B cell (primary cell): ENCODE results near the gene PLD1. TPM values are rescaled to one million over a fixed set of nuclear protein-coding genes. Genes with fewer than 3 reads are reported as not detected.

Experiments used
- ATAC-seq: fragments of 200-7000 bp; cut with Tn5 transposase; one replicate; pipeline ENCODE4 v1.10.0; 2021; ENCODE audit warnings: low read depth, mild to moderate bottlenecking, moderate number of reproducible peaks, moderate library complexity
- CTCF ChIA-PET: fragments of 350-600 bp; sonication (Branson Sonifier 250); formaldehyde crosslinking; loops from one replicate; lab custom pipeline; 2021; ENCODE audit warnings: antibody characterized with exemption, inconsistent platforms; lab: Charles Lee
- POLR2A ChIA-PET: fragments of 350-600 bp; sonication (Branson Sonifier 250); formaldehyde crosslinking; loops from one replicate; lab custom pipeline; 2021; ENCODE audit warnings: antibody characterized with exemption; lab: Charles Lee
- DNase-seq: peaks from one replicate; pipeline ENCODE4 v3.0.0; 2013
- H2AFZ ChIP-seq: 2 replicates; pipeline ENCODE4 v1.6.1; 2012; ENCODE audit warnings: mild to moderate bottlenecking, low read depth, low read length; ENCODE audit not compliant: insufficient read depth, poor library complexity, severe bottlenecking
- H3K27ac ChIP-seq, 2 donors: 1 replicate in 1 of 2; 2 replicates in 1 of 2; pipeline ENCODE4 v1.5.1; 2012 to 2013; ENCODE audit warnings: low read length in 2 of 2, mild to moderate bottlenecking in 2 of 2, moderate library complexity in 1 of 2
- H3K27me3 ChIP-seq, 4 experiments: fragments of 200-600 bp in 1 of 4; sonication (generic) in 1 of 4; replicated peaks in 1 of 4; 1 replicate in 2 of 4; 2 replicates in 2 of 4; pipeline versions ENCODE4 v1.6.1 to v1.7.0; 2013 to 2016; ENCODE audit warnings: low read length in 3 of 4, mild to moderate bottlenecking in 2 of 4, mixed read lengths in 1 of 4, moderate library complexity in 1 of 4; ENCODE audit not compliant: insufficient read depth in 4 of 4, control insufficient read depth in 3 of 4; ENCODE audit errors: control extremely low read depth in 1 of 4
- H3K36me3 ChIP-seq, 2 experiments: replicated peaks in 1 of 2; 1 replicate in 1 of 2; 2 replicates in 1 of 2; pipeline versions ENCODE4 v1.6.1 to v1.7.1; 2013; ENCODE audit warnings: low read length in 1 of 2; ENCODE audit not compliant: insufficient read depth in 2 of 2, control insufficient read depth in 1 of 2; ENCODE audit errors: control extremely low read depth in 1 of 2, extremely low read depth in 1 of 2
- H3K4me1 ChIP-seq, 2 donors: fragments of 200-600 bp in 1 of 2; sonication (generic) in 1 of 2; 1 replicate in 1 of 2; 2 replicates in 1 of 2; pipeline versions ENCODE4 v1.5.1 to v1.6.1; 2013 to 2017; ENCODE audit warnings: low read length in 2 of 2; ENCODE audit not compliant: control insufficient read depth in 2 of 2, insufficient read depth in 2 of 2
- H3K4me2 ChIP-seq: replicated peaks from 2 replicates; pipeline ENCODE3; 2012; ENCODE audit warnings: mild to moderate bottlenecking, low read depth, low read length; ENCODE audit not compliant: poor library complexity, severe bottlenecking
- H3K4me3 ChIP-seq, 5 experiments: fragments of 200-600 bp in 1 of 5; sonication (generic) in 1 of 5; 1 replicate in 3 of 5; 2 replicates in 2 of 5; pipeline versions ENCODE4 v1.5.1 to v1.7.0; 2011 to 2016; ENCODE audit warnings: low read length in 4 of 5, mild to moderate bottlenecking in 4 of 5, low read depth in 2 of 5, control low read depth in 1 of 5, moderate library complexity in 1 of 5; ENCODE audit not compliant: insufficient read depth in 1 of 5; ENCODE audit errors: control extremely low read depth in 1 of 5, extremely low read depth in 1 of 5
- H3K79me2 ChIP-seq: fragments of 200-600 bp; sonication (generic); one replicate; pipeline ENCODE4 v1.6.0; 2016; ENCODE audit warnings: low read length; ENCODE audit not compliant: control insufficient read depth, insufficient read depth
- H3K9ac ChIP-seq: fragments of 200-600 bp; sonication (generic); 2 replicates; pipeline ENCODE4 v1.6.1; 2017; ENCODE audit warnings: mild to moderate bottlenecking, low read length, moderate library complexity
- H3K9me3 ChIP-seq, 3 donors: one replicate each; pipeline versions ENCODE4 v1.6.1 to v1.7.1; 2013; ENCODE audit warnings: low read length in 2 of 3; ENCODE audit not compliant: control insufficient read depth in 2 of 3, insufficient read depth in 1 of 3; ENCODE audit errors: control extremely low read depth in 1 of 3
- H4K20me1 ChIP-seq: 2 replicates; pipeline ENCODE4 v1.6.0; 2012; ENCODE audit warnings: mild to moderate bottlenecking, low read length; ENCODE audit not compliant: insufficient read depth, control insufficient read depth, poor library complexity, severe bottlenecking
- H3K27ac Mint-ChIP-seq: one replicate; pipeline ENCODE4 v1.8.0; 2021; ENCODE audit warnings: mixed read lengths
- H3K27me3 Mint-ChIP-seq: one replicate; pipeline ENCODE4 v1.8.0; 2021; ENCODE audit warnings: mixed read lengths
- H3K4me1 Mint-ChIP-seq: one replicate; pipeline ENCODE4 v1.8.0; 2021; ENCODE audit warnings: mixed read lengths
- H3K4me3 Mint-ChIP-seq: one replicate; pipeline ENCODE4 v1.8.0; 2021; ENCODE audit warnings: mixed read lengths
- H3K9me3 Mint-ChIP-seq: one replicate; pipeline ENCODE4 v1.8.0; 2022; ENCODE audit warnings: mixed read lengths; ENCODE audit not compliant: insufficient read depth
- CTCF ChIP-seq: fragments of 200-600 bp; IDR thresholded peaks from one replicate; pipeline ENCODE4 v1.8.0; 2022; ENCODE audit warnings: antibody characterized with exemption, mild to moderate bottlenecking
- EZH2 ChIP-seq: IDR thresholded peaks from 2 replicates; pipeline ENCODE4 v1.6.1; 2012; ENCODE audit warnings: borderline replicate concordance, low read depth, mild to moderate bottlenecking, moderate library complexity, low read length; ENCODE audit not compliant: insufficient read depth, poor library complexity, severe bottlenecking
- WGBS: methylation state at CpG from one replicate; pipeline ENCODE4 v1.1.5; 2013; ENCODE audit warnings: missing lambda C conversion rate; ENCODE audit not compliant: insufficient coverage; 5-methylcytosine and 5-hydroxymethylcytosine counted together
- intact Hi-C: fragments of 100-400 bp; cut with micrococcal nuclease; formaldehyde crosslinking; loops from one replicate; pipeline ENCODE4 v1.10.0; 2022
- polyA plus RNA-seq: library from polyadenylated mRNA; depleted of rRNA; stranded (reverse); fragments of >200 nt; gene quantifications from 2 replicates; pipeline ENCODE4 v1.2.3, GENCODE V29; 2012
- total RNA-seq, 2 donors: library from RNA; stranded (reverse); fragments of 120-200 nt in 1 of 2; gene quantifications; 1 replicate in 1 of 2; 2 replicates in 1 of 2; pipeline versions ENCODE4 v1.2.3 to v1.2.4, GENCODE V29; 2013 to 2022

The PLD1 gene
- total and polyA plus RNA-seq, 2 donors (not counting 1 experiment from before 2014, with no cell fraction given) = 0.24 to 0.52 TPM

GRCh38 chr3:171743327-171744157, 66.7 kb downstream of the PLD1 start:
- Histone ChIP-seq H3K9ac (no peak overlapping the region), H4K20me1 (no peaks in the 10 kb centered on the region), H3K79me2 (no peaks in the 10 kb centered on the region), H2AFZ (no peak overlapping the region), H3K36me3 (no peaks in the 10 kb centered on the region), H3K4me2 (no peak overlapping the region), H3K4me1 (no peaks in the 10 kb centered on the region), H3K27me3 (no peaks in the 10 kb centered on the region), H3K9me3 (peaks cover 0 to 10% (median 0%) of the 10 kb centered on the region in 3 donors), H3K27ac (no peak overlapping the region), H3K4me3 (no peak overlapping the region)
- 86% methylated on average over 5 of the region's 10 CpGs for WGBS
- CTCF ChIA-PET = no interaction called here
- H3K27ac Mint-ChIP-seq = no peak overlapping the region
- no peaks in the 10 kb centered on the region for H3K9me3 Mint-ChIP-seq
- no peak for TF ChIP-seq CTCF
- TF ChIP-seq EZH2 = no peak
- no peaks in the 10 kb centered on the region for H3K4me1 Mint-ChIP-seq
- ATAC-seq (no peak), DNase-seq (no peak)
- no peak overlapping the region for H3K4me3 Mint-ChIP-seq
- peaks cover 4% of the 10 kb centered on the region for H3K27me3 Mint-ChIP-seq
- intact Hi-C loops = no loop called here
- POLR2A ChIA-PET = no interaction called here

GRCh38 chr3:171741377-171741776, 68.9 kb downstream of the PLD1 start:
- ATAC-seq (no peak), DNase-seq (no peak)
- Histone ChIP-seq H2AFZ (no peak overlapping the region), H3K4me1 (no peaks in the 10 kb centered on the region), H3K27ac (no peak overlapping the region), H3K79me2 (no peaks in the 10 kb centered on the region), H3K4me3 (no peak overlapping the region), H3K36me3 (no peaks in the 10 kb centered on the region), H4K20me1 (no peaks in the 10 kb centered on the region), H3K27me3 (no peaks in the 10 kb centered on the region), H3K9ac (no peak overlapping the region), H3K9me3 (peaks cover 0 to 10% (median 0%) of the 10 kb centered on the region in 3 donors), H3K4me2 (no peak overlapping the region)
- Mint-ChIP-seq H3K9me3 (no peaks in the 10 kb centered on the region), H3K4me3 (no peak overlapping the region), H3K27ac (no peak overlapping the region), H3K4me1 (no peaks in the 10 kb centered on the region), H3K27me3 (peaks cover 4% of the 10 kb centered on the region)
- WGBS = no CpG with 5 or more reads among the region's 2 CpGs
- ChIA-PET CTCF (no interaction called here), POLR2A (no interaction called here)
- TF ChIP-seq CTCF (no peak), EZH2 (no peak)
- intact Hi-C loops = no loop called here
